Prostate gland (tissue), 2 donors: ENCODE results near the gene GEMIN2. TPM values are rescaled to one million over a fixed set of nuclear protein-coding genes. Genes with fewer than 3 reads are reported as not detected.

Experiments used
- DNase-seq: peaks from one replicate; pipeline ENCODE4 v3.0.0-alpha.2; 2019; ENCODE audit warnings: low spot score
- H3K27ac ChIP-seq, 2 donors: fragments of 200-600 bp; sonication (generic); 2 replicates each; pipeline ENCODE4 v1.5.1; 2017 to 2019
- H3K27me3 ChIP-seq: fragments of 200-600 bp; sonication (generic); replicated peaks from 2 replicates; pipeline ENCODE4 v1.5.1; 2019; ENCODE audit not compliant: insufficient read depth
- H3K36me3 ChIP-seq, 2 donors: fragments of 200-600 bp; sonication (generic); 1 replicate in 1 of 2; 2 replicates in 1 of 2; pipeline versions ENCODE4 v1.5.1 to v1.8.1; 2017 to 2019
- H3K4me1 ChIP-seq: fragments of 200-600 bp; sonication (generic); replicated peaks from 2 replicates; pipeline ENCODE4 v1.5.1; 2019
- H3K4me3 ChIP-seq, 2 donors: fragments of 200-600 bp; sonication (generic); 2 replicates each; pipeline ENCODE4 v1.5.1; 2017 to 2019
- H3K9me3 ChIP-seq: fragments of 200-600 bp; sonication (generic); 2 replicates; pipeline ENCODE4 v1.5.1; 2017
- POLR2A ChIP-seq: fragments of 450-650 bp; IDR thresholded peaks from one replicate; pipeline ENCODE4 v1.6.1; 2016; ENCODE audit warnings: antibody characterized with exemption, mild to moderate bottlenecking
- POLR2AphosphoS5 ChIP-seq: sonication (generic); formaldehyde crosslinking; IDR thresholded peaks from one replicate; pipeline ENCODE4 v1.6.1; 2017; ENCODE audit warnings: antibody characterized with exemption
- WGBS: methylation state at CpG from one replicate; pipeline ENCODE4 v1.1.5; 2018; 5-methylcytosine and 5-hydroxymethylcytosine counted together
- intact Hi-C: fragments of 100-400 bp; cut with DNase I; formaldehyde crosslinking; loops from one replicate; pipeline ENCODE4 v1.14.2; 2022
- total RNA-seq, 2 donors: library from RNA; depleted of rRNA; stranded (reverse); fragments of >200 nt; gene quantifications; one replicate each; pipeline ENCODE4 v1.1.0, GENCODE V29; 2016
- TF ChIP-seq, protein P1 (sequence below), 4 experiments: fragments of 200-600 bp in 2 of 4; fragments of 450-650 bp in 2 of 4; sonication (generic) in 2 of 4; IDR thresholded peaks; 1 replicate in 3 of 4; 2 replicates in 1 of 4; pipeline ENCODE4 v1.5.1; 2016 to 2019; ENCODE audit warnings: antibody characterized with exemption in 4 of 4, mild to moderate bottlenecking in 2 of 4, moderate library complexity in 2 of 4

The GEMIN2 gene
- total RNA-seq, 2 donors from 2014 or later = 13.2 to 22.3 TPM

DNA sequence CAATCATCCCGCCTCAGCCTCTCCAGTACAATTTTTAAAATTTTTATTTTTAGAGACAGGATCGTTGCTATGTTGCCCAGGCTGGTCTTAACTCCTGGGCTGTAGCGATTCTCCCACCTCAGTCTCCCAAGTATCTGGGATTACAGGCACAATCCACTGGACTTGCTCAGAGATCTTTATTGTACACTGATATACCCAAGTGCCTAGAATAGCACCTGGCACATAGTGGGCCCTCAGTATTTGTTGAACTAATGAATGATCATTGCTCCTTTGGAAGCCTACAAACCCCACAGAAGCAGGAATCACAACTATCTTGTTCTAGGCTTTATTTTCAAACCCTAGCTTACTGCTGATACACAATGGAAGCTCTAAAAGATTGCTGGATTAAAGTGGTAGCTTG lies 59.1 kb downstream of the GEMIN2 start:
- no peak overlapping the region for H3K4me3 ChIP-seq
- H3K4me1 ChIP-seq = peaks cover 9% of the 10 kb centered on the region
- 87% methylated on average over 3 of the region's 3 CpGs for WGBS
- intact Hi-C loops = loop anchor here (5.0 kb wide), 1 partner anchor 71 kb away; the partner anchor contains the start of gene SEC23A
- no peaks in the 10 kb centered on the region for H3K27me3 ChIP-seq
- H3K9me3 ChIP-seq = no peaks in the 10 kb centered on the region
- no peak for DNase-seq
- H3K36me3 ChIP-seq = no peaks in the 10 kb centered on the region
- no peak overlapping the region for H3K27ac ChIP-seq
- TF ChIP-seq POLR2AphosphoS5 (no peak), POLR2A (no peak)
- TF ChIP-seq, protein P1, sequence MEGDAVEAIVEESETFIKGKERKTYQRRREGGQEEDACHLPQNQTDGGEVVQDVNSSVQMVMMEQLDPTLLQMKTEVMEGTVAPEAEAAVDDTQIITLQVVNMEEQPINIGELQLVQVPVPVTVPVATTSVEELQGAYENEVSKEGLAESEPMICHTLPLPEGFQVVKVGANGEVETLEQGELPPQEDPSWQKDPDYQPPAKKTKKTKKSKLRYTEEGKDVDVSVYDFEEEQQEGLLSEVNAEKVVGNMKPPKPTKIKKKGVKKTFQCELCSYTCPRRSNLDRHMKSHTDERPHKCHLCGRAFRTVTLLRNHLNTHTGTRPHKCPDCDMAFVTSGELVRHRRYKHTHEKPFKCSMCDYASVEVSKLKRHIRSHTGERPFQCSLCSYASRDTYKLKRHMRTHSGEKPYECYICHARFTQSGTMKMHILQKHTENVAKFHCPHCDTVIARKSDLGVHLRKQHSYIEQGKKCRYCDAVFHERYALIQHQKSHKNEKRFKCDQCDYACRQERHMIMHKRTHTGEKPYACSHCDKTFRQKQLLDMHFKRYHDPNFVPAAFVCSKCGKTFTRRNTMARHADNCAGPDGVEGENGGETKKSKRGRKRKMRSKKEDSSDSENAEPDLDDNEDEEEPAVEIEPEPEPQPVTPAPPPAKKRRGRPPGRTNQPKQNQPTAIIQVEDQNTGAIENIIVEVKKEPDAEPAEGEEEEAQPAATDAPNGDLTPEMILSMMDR (IDR thresholded peaks at IDR 0.05) = no peak

DNA sequence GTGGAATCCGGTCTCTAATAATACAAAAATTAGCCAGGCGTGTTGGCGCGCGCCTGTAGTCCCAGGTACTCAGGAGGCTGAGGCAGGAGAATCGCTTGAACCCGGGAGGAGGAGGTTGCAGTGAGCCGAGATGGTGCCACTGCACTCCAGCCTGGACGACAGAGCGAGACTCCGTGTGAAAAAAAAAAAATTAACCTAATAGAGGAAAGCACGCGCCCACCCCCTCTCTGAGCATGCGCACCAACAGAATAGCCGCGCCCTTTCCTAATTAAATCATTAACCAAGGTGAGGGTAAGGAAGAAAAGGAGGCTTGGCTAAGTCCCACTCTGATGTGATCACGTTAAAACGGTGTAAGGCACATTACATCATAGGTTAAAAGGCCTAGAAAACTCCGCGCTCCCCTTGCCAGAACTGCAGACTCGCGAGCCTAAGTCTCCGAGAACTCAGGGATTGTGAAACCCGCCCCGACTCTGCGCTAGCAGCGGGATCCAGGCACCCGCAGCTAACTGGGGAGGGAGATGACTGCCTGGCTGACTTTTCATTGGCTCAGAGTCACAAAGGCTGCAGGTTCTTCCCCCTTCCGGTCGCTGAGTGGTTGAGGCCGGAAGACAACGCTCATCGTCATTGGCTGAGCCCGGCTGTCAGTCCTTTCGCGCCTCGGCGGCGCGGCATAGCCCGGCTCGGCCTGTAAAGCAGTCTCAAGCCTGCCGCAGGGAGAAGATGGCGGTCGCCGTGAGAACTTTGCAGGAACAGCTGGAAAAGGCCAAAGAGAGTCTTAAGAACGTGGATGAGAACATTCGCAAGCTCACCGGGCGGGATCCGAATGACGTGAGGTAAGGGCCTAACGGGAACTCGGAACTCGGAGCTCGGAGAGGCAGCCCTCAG lies 60.7 kb downstream of the GEMIN2 start, which contains the start of gene PNN:
PNN (plus strand) TSS at position 695 of the 885 bp plus-strand sequence; CDS start at position 721, 26 bp downstream.
- no peaks in the 10 kb centered on the region for H3K27me3 ChIP-seq
- intact Hi-C loops = loop anchor here (2.0 to 5.0 kb wide), 3 partner anchors 73 to 258 kb away; partner anchors contain the start of genes FBXO33 and SEC23A
- H3K27ac ChIP-seq = peak within 1 kb of the TSS; percentile 88 to 93
- peaks cover 0 to 6% of the 10 kb centered on the region in 2 donors for H3K36me3 ChIP-seq
- H3K9me3 ChIP-seq = no peaks in the 10 kb centered on the region
- peak within 1 kb of the TSS; percentile 76 to 83 for H3K4me3 ChIP-seq
- H3K4me1 ChIP-seq = no peaks in the 10 kb centered on the region
- 5% methylated on average over 56 of the region's 56 CpGs for WGBS
- peak; percentile 98 for DNase-seq
- TF ChIP-seq POLR2AphosphoS5 (peak; percentile 96), POLR2A (peak; percentile 92)
- TF ChIP-seq, protein P1 (IDR thresholded peaks at IDR 0.05) = peak in 3 of 4 experiments; percentile 4 to 32 (median 22)

DNA sequence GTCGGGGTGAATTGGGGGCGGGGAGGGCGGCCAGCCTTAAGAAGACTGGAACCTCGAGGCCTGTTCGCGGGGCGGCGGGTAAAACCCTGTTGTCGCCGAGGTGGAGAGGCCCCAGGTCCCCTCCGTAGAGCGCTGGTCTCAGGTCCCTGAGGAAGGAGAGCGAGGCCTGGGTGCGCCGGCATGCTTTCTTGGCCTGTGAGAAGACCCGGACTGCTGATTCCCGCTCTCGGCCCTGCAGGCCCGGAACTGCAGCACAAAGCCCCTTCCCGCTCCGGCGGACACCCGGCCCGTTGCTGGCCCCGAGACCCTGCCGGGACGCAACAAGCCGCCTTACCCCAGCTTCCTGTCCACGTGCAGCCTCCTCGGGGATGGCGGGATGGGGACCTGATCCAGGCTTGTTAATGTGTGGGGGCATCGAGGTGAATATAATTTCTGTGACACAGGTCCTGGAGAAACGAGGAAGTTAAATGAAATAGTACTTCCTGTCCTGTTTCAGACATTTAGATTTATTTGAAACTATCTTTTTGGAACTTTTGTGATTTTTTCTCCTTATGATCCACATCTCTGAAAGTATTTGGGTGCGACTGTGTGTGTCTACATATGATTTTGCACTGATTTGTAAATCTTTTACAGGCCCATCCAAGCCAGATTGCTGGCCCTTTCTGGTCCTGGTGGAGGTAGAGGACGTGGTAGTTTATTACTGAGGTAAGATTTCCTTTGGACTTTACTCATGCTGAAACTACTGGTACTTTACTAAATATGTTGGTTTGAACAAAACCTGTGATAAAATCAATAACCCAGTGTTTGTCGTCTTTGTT lies 61.5 kb downstream of the GEMIN2 start:
- DNase-seq = no peak

DNA sequence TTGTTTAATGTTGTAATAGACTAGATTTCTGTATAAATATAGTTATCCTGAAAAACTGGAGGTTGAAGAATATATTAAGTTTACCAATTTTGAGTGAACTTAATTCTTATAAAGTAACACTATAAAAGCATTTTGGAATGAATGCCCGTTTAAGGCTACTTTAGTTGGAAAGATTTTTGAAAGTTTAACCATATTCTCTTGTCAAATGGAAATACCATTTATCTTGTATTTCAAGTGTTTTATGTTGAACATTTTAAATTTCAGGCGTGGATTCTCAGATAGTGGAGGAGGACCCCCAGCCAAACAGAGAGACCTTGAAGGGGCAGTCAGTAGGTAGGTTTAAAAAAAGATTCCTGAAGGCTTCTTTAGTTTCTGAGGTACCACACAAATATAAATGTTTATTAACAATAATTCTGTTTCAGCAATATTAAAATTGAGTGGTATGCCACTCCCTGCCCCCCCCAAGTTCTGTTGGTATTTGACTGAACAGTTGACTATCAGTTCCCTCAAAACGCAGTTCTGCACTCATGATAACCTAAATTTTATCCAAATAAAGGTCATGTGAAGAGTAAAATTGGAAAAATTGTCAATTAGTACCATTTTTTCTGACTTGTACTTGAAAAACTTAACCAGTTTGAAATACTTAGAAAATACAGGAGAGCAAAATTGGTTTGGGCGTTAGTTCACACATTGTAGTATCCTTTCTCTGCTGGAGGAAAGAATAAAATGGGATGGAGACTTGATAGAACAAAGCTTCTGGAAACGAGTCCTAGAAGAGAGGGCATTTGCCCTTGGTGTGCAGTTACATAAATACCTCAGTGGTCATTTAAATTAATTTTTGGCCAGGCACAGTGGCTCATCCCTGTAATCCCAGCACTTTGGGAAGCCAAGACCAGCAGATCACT lies 62.4 kb downstream of the GEMIN2 start:
- no peaks in the 10 kb centered on the region for H3K27me3 ChIP-seq
- TF ChIP-seq POLR2AphosphoS5 = no peak
- TF ChIP-seq POLR2A = no peak
- TF ChIP-seq, protein P1 (IDR thresholded peaks at IDR 0.05) = no peak
- 61% methylated on average over 5 of the region's 5 CpGs for WGBS
- no peaks in the 10 kb centered on the region for H3K4me1 ChIP-seq
- peak overlapping the region; percentile 76 to 83 for H3K4me3 ChIP-seq
- DNase-seq = no peak
- H3K27ac ChIP-seq = peak overlapping the region in 1 of 2 donors; percentile 93
- no peaks in the 10 kb centered on the region for H3K9me3 ChIP-seq
- intact Hi-C loops = no loop called here
- H3K36me3 ChIP-seq = peaks cover 4 to 6% of the 10 kb centered on the region in 2 donors

More for the DNA sequence above, 61.5 kb downstream of the GEMIN2 start:
- Histone ChIP-seq H3K27ac (peak overlapping the region; percentile 88 to 93), H3K4me3 (peak overlapping the region; percentile 76 to 83), H3K4me1 (no peaks in the 10 kb centered on the region), H3K27me3 (no peaks in the 10 kb centered on the region), H3K9me3 (no peaks in the 10 kb centered on the region), H3K36me3 (peaks cover 1 to 6% of the 10 kb centered on the region in 2 donors)
- TF ChIP-seq POLR2AphosphoS5 = no peak
- TF ChIP-seq POLR2A = no peak
- TF ChIP-seq, protein P1 (IDR thresholded peaks at IDR 0.05) = no peak
- intact Hi-C loops = loop anchor here (2.0 kb wide), 2 partner anchors 91 to 257 kb away; partner anchors contain the start of gene FBXO33
- WGBS = under 1% methylated on average over 28 of the region's 36 CpGs
